ENCODE measurements around the gene AP3M1.

AP3M1 gene

DNA sequence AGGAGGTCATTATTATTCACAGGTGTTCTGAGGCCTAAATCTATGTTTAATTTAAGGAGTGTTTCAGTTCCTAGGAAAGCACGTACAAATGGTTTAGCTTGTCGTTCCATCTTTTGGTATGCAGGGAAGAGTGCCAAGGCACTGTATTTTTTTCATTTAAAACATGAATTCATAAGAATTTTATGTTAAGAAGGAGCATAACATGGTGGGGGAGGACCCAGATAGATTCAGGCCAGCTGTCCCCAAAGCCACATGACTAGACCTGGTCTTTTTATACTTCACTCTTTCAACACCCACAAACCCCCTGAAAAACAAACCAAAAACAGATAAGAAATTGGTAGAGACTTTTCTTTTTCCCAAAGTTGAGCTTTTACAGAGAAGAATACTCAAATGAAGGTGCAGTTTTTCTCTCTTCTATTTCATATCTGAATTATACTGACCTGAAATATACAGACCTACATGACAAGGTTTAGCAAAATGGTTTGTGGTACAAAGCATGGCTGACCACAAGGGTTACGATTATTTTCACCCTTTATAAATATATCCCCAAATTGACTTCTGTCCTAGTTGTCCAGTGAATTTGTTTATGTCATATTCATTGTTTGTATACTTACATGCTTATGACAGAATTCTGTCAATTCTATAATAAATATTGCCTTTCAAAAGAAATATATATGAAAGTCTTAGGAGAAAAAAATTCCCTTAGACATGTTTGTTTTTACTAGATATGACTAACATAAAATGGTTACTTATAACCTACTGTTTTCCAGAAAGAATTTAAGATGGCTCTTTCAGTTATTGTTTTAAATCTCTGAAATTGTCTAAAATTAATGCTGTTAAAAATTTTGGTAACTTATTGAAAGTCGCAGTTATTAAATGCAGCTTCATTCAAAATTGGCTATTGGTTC is 71.3 kb downstream of the AP3M1 start:
- DNase-seq: no peak

GRCh38 chr10:74078037-74078436 is 72.6 kb downstream of the AP3M1 start:
- no peak for DNase-seq

GRCh38 chr10:74077416-74077815 is 73.2 kb downstream of the AP3M1 start:
- DNase-seq: no peak

GRCh38 chr10:74076961-74077360 is 73.7 kb downstream of the AP3M1 start:
- DNase-seq: no peak

- DNase-seq: no peak
Observed at GRCh38 chr10:74075906-74076305, 74.7 kb downstream of the AP3M1 start.

GRCh38 chr10:74072503-74072902 is 78.1 kb downstream of the AP3M1 start:
- DNase-seq: no peak

DNA sequence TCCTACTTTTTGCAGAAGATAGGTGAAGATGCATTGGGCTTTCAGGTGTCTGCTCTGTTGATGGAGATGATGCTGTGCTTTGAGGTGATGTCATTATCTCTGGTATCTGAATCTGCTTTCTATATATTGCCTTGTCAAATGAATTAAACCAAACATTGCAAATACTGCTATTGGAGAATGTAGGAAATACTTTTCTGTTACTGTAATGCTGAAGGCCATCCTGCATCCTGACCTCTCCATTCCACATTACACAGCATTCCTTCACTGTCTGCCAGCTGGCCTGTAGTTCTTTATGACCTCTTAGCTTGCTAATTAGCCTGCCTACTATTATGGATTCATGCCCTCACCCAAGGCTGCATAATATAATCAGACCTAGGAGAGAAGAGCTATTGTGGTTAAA is 79.5 kb downstream of the AP3M1 start:
- DNase-seq: no peak

All from NCI-H187 (cell line).